Measurements from ENCODE around the gene PFN3. TPM values are rescaled to one million over a fixed set of nuclear protein-coding genes. Genes with fewer than 3 reads are reported as not detected.

The PFN3 gene
- total and polyA plus RNA-seq, 2 of the 13 experiments (the other 11 are each of a cell fraction or from before 2014, with no cell fraction given): not detected

DNA sequence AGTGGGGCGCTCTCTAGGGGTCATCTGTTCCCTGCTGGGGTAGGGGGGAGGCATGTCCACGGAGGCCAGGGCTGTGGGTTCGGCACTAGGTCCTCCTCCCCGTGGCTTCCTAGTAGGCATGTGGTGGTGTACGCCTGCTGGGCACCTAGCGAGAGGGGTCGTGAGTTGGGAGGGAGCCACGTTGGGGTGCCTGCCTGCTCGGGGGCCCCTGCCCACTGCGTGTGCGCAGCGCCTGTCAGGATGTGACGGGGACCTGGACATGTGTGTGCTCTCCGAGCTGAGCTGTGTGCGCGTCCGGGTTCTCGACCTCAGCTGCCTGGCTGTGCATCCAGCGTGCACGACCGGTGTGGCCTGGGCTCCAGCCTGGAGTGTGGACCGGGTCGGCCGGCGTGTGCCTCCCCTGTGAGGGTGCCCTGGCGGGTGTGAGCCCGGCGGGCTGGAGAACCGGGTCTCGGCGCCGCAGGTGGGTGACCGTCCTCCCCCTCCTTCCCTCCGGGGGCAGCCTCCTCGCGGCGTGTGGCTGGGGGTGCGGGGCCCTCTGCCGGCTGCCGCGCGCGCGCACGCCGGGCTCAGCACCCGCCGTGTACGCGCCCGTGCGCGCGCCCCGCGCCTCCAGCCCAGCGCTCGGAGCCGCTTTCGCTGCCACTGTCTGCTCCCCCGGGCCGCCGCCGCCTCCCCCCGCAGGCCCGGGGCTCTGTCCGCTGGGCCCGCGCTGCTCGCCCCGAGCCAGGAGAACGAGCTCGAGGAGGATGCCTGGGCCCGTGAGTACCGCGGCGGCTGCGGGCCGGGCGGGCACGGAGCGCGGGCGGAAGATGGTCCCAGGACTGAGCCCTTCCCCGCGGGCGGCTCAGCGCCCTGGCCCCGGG is 46.0 kb upstream of the PFN3 start, which contains the start of gene PRR7 (continued):
- TF ChIP-seq, protein P1, sequence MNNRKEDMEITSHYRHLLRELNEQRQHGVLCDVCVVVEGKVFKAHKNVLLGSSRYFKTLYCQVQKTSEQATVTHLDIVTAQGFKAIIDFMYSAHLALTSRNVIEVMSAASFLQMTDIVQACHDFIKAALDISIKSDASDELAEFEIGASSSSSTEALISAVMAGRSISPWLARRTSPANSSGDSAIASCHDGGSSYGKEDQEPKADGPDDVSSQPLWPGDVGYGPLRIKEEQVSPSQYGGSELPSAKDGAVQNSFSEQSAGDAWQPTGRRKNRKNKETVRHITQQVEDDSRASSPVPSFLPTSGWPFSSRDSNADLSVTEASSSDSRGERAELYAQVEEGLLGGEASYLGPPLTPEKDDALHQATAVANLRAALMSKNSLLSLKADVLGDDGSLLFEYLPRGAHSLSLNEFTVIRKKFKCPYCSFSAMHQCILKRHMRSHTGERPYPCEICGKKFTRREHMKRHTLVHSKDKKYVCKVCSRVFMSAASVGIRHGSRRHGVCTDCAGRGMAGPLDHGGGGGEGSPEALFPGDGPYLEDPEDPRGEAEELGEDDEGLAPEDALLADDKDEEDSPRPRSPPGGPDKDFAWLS (CRISPR knock-in tag; IDR thresholded peaks at IDR 0.05; ENCODE audit: borderline replicate concordance): no peak
- TF ChIP-seq DPF2 (CRISPR knock-in tag; IDR thresholded peaks at IDR 0.05; ENCODE audit: borderline replicate concordance, low read depth) (no peak), KLF9 (CRISPR knock-in tag; IDR thresholded peaks at IDR 0.05; ENCODE audit: low read depth) (no peak), MXD4 (CRISPR knock-in tag; IDR thresholded peaks at IDR 0.05) (no peak), TAF1 (CRISPR knock-in tag; IDR thresholded peaks at IDR 0.05) (0 out of 2 replicates have a peak, but pooled peaks have one; percentile 23), ZBTB7A (CRISPR knock-in tag; IDR thresholded peaks at IDR 0.05) (no peak), ZNF414 (CRISPR knock-in tag; IDR thresholded peaks at IDR 0.05) (no peak), ZNF646 (CRISPR knock-in tag; IDR thresholded peaks at IDR 0.05) (no peak), ZNF83 (CRISPR knock-in tag; IDR thresholded peaks at IDR 0.05; ENCODE audit: borderline replicate concordance) (no peak), POLR2A (IDR thresholded peaks at IDR 0.05; ENCODE audit: insufficient read depth in 1 of 2, low read depth in 2 of 2, low read length in 2 of 2) (peak in 1 of 2 experiments; percentile 41; a peak in 1 of 4 replicates), ZNF691 (CRISPR knock-in tag; IDR thresholded peaks at IDR 0.05; ENCODE audit: borderline replicate concordance, low read depth) (no peak), HNF4G (IDR thresholded peaks at IDR 0.05; ENCODE audit: borderline replicate concordance, low read depth, low read length) (no peak), HNF4G (CRISPR knock-in tag; IDR thresholded peaks at IDR 0.05; ENCODE audit: borderline replicate concordance, low read depth) (no peak; the same call in 1 of the 2 replicates), ZNF160 (CRISPR knock-in tag; IDR thresholded peaks at IDR 0.05) (no peak), ZNF777 (CRISPR knock-in tag; IDR thresholded peaks at IDR 0.05) (no peak; the same call in 1 of the 2 replicates), RELA (CRISPR knock-in tag; IDR thresholded peaks at IDR 0.05) (no peak), ZNF251 (CRISPR knock-in tag; IDR thresholded peaks at IDR 0.05) (no peak), RFX1 (IDR thresholded peaks at IDR 0.05) (no peak), ZNF558 (CRISPR knock-in tag; IDR thresholded peaks at IDR 0.05; ENCODE audit: borderline replicate concordance) (no peak; the same call in 1 of the 2 replicates), PPARG (CRISPR knock-in tag; conservative IDR thresholded peaks at IDR 0.05) (no peak), ZNF136 (CRISPR knock-in tag; IDR thresholded peaks at IDR 0.05; ENCODE audit: low read depth) (no peak)

Measured in HepG2 (cell line).